Osteoblast (primary cell): ENCODE results near the gene HPX. TPM values are rescaled to one million over a fixed set of nuclear protein-coding genes. Genes with fewer than 3 reads are reported as not detected.

Source experiments
- DNase-seq: peaks from one replicate; pipeline ENCODE4 v3.0.0; 2011; ENCODE audit warnings: low spot score, mixed read lengths; ENCODE audit not compliant: insufficient read length; ENCODE audit errors: missing footprints
- H2AFZ ChIP-seq: 2 replicates; pipeline ENCODE4 v1.6.0; 2011; ENCODE audit warnings: mild to moderate bottlenecking, low read length
- H3K27ac ChIP-seq: 2 replicates; pipeline ENCODE4 v1.5.1; 2011; ENCODE audit warnings: mild to moderate bottlenecking, low read depth, low read length, moderate library complexity
- H3K27me3 ChIP-seq: 2 replicates; pipeline ENCODE4 v1.6.0; 2012; ENCODE audit warnings: mild to moderate bottlenecking, control low read depth, inconsistent platforms, low read length, moderate library complexity; ENCODE audit not compliant: insufficient read depth
- H3K36me3 ChIP-seq: 2 replicates; pipeline ENCODE4 v1.5.1; 2011; ENCODE audit warnings: mild to moderate bottlenecking, low read length, control low read depth, moderate library complexity; ENCODE audit not compliant: insufficient read depth
- H3K4me1 ChIP-seq: 2 replicates; pipeline ENCODE4 v1.5.1; 2011; ENCODE audit warnings: mild to moderate bottlenecking, low read length, control low read depth, moderate library complexity; ENCODE audit not compliant: insufficient read depth
- H3K4me2 ChIP-seq: 2 replicates; pipeline ENCODE4 v1.6.0; 2011; ENCODE audit warnings: mild to moderate bottlenecking, low read length; ENCODE audit not compliant: insufficient read depth
- H3K4me3 ChIP-seq: fragments of 200-600 bp; sonication (generic); 3 replicates; pipeline ENCODE4 v1.5.1; 2012; ENCODE audit warnings: mild to moderate bottlenecking, low read length, inconsistent platforms; ENCODE audit not compliant: insufficient read depth
- H3K79me2 ChIP-seq: 2 replicates; pipeline ENCODE4 v1.6.0; 2012; ENCODE audit warnings: mild to moderate bottlenecking, low read length, control low read depth, inconsistent platforms; ENCODE audit not compliant: insufficient read depth
- H3K9me3 ChIP-seq: 2 replicates; pipeline ENCODE4 v1.5.1; 2011; ENCODE audit warnings: low read depth, low read length, control low read depth
- H4K20me1 ChIP-seq: 2 replicates; pipeline ENCODE4 v1.6.0; 2012; ENCODE audit warnings: mild to moderate bottlenecking, low read length, control low read depth; ENCODE audit not compliant: insufficient read depth
- CTCF ChIP-seq: IDR thresholded peaks from 2 replicates; pipeline ENCODE4 v1.5.1; 2011; ENCODE audit warnings: mild to moderate bottlenecking, low read depth, low read length, moderate library complexity; ENCODE audit errors: extremely low read depth
- total RNA-seq: library from RNA; depleted of rRNA; stranded (reverse); fragments of >200 nt; gene quantifications from 2 replicates; pipeline ENCODE4 v1.2.3, GENCODE V29; 2012

The HPX gene
- total RNA-seq, 1 donor, result 1.1 TPM

DNA sequence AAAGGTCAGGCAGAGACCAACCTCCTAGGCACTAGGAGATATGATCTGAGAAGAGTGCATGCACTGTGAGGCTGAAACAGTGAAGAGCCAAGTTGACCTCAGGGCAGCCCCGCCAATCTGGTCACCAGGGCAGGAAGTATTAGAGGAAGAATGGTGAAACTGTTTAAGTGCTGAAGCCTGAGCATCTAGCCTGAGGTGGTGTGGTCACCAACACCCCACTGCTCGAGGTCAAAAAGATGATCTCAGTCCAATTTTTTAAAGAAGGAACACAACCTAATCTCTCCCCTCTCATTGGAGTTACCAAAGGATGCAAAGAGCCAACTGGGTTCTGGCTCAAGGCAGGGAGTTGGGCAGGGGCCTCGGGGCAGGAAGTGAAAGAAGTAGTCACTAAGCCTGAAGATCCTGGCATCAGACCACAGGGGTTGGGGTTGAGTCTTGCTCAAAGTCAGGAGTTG, 25.9 kb downstream of the HPX start:
- Histone ChIP-seq H3K36me3 (peaks cover 4% of the 10 kb centered on the region), H3K4me2 (no peak overlapping the region), H3K4me1 (peaks cover 8% of the 10 kb centered on the region), H2AFZ (no peak overlapping the region), H3K27ac (no peak overlapping the region), H3K79me2 (peaks cover 22% of the 10 kb centered on the region), H4K20me1 (peaks cover 40% of the 10 kb centered on the region), H3K4me3 (no peak overlapping the region), H3K27me3 (no peaks in the 10 kb centered on the region), H3K9me3 (no peaks in the 10 kb centered on the region)
- no peak for DNase-seq
- no peak for TF ChIP-seq CTCF

GRCh38 chr11:6413791-6414201, 27.0 kb downstream of the HPX start:
- TF ChIP-seq CTCF, result no peak
- Histone ChIP-seq H2AFZ (no peak overlapping the region), H3K4me3 (no peak overlapping the region), H3K4me2 (no peak overlapping the region), H3K27ac (no peak overlapping the region), H3K79me2 (peaks cover 22% of the 10 kb centered on the region), H3K27me3 (no peaks in the 10 kb centered on the region), H3K4me1 (peaks cover 3% of the 10 kb centered on the region), H3K9me3 (no peaks in the 10 kb centered on the region), H4K20me1 (peaks cover 40% of the 10 kb centered on the region), H3K36me3 (peaks cover 9% of the 10 kb centered on the region)
- DNase-seq, result no peak

- Histone ChIP-seq H4K20me1 (peaks cover 38% of the 10 kb centered on the region), H3K4me1 (no peaks in the 10 kb centered on the region), H3K79me2 (peaks cover 16% of the 10 kb centered on the region), H3K4me2 (no peak overlapping the region), H3K4me3 (no peak overlapping the region), H3K27ac (no peak overlapping the region), H3K36me3 (peaks cover 9% of the 10 kb centered on the region), H3K27me3 (no peaks in the 10 kb centered on the region), H2AFZ (no peak overlapping the region), H3K9me3 (no peaks in the 10 kb centered on the region)
- no peak for DNase-seq
- no peak for TF ChIP-seq CTCF
Measured at GRCh38 chr11:6411594-6412031, 29.2 kb downstream of the HPX start.

- Histone ChIP-seq H3K9me3 (no peaks in the 10 kb centered on the region), H3K36me3 (peaks cover 9% of the 10 kb centered on the region), H3K27ac (no peak overlapping the region), H4K20me1 (peaks cover 36% of the 10 kb centered on the region), H3K79me2 (peaks cover 16% of the 10 kb centered on the region), H3K27me3 (no peaks in the 10 kb centered on the region), H3K4me1 (no peaks in the 10 kb centered on the region), H3K4me2 (no peak overlapping the region), H2AFZ (no peak overlapping the region), H3K4me3 (no peak overlapping the region)
- DNase-seq, result no peak
- TF ChIP-seq CTCF, result no peak
Measured at GRCh38 chr11:6410695-6411430, 29.9 kb downstream of the HPX start.
